Measurements from ENCODE around the gene LSAMP. TPM values are rescaled to one million over a fixed set of nuclear protein-coding genes. Genes with fewer than 3 reads are reported as not detected.

LSAMP gene
- total RNA-seq, 1 experiment from 2014 or later = 3.1 TPM

- TF ChIP-seq TCF7L2 (IDR thresholded peaks at IDR 0.05; ENCODE audit: low read depth, low read length) = no peak
- TF ChIP-seq CTCF (IDR thresholded peaks at IDR 0.05) = no peak
- TF ChIP-seq SIN3A (IDR thresholded peaks at IDR 0.05; ENCODE audit: borderline replicate concordance, insufficient read depth, low read depth, low read length) = no peak
- TF ChIP-seq REST (IDR thresholded peaks at IDR 0.05; ENCODE audit: insufficient read depth in 1 of 2, low read depth in 2 of 2, low read length in 1 of 2) = no peak
- no peak for TF ChIP-seq POLR2AphosphoS5 (IDR thresholded peaks at IDR 0.05; ENCODE audit: low read depth, low read length)
- Histone ChIP-seq H3K36me3 (ENCODE audit: control insufficient read depth, insufficient read depth, low read length) (no peaks in the 10 kb centered on the region), H3K27ac (ENCODE audit: low read length) (no peak overlapping the region), H3K9me3 (ENCODE audit: control insufficient read depth, insufficient read depth, low read depth, low read length) (no peaks in the 10 kb centered on the region), H3K27me3 (ENCODE audit: control insufficient read depth, insufficient read depth, low read length) (no peaks in the 10 kb centered on the region), H3K4me1 (ENCODE audit: control insufficient read depth, insufficient read depth, low read length) (no peaks in the 10 kb centered on the region), H3K4me3 (ENCODE audit: low read depth in 2 of 2, low read length in 2 of 2) (no peak overlapping the region)
- POLR2A ChIA-PET = no interaction called here
- intact Hi-C loops (cut with micrococcal nuclease; ENCODE audit: unreplicated experiment) = no loop called here
- in situ Hi-C loops (cut with HindIII; ENCODE audit: low pct_unique_long_range_greater_than_20kb, low sequenced_read_pairs) = no loop called here
- no peak for DNase-seq (ENCODE audit: low read depth, low spot score)
- ATAC-seq = no peak
- no TSS peak for BruUV-seq (replicated peaks)
- CTCF ChIA-PET = no interaction called here
These were observed 156.8 kb downstream of the LSAMP start for GRCh38 chr3:116288485-116288884.

- in situ Hi-C loops (cut with HindIII; ENCODE audit: low pct_unique_long_range_greater_than_20kb, low sequenced_read_pairs) (no loop called here), intact Hi-C loops (cut with micrococcal nuclease; ENCODE audit: unreplicated experiment) (no loop called here)
- CTCF ChIA-PET = no interaction called here
- no TSS peak for BruUV-seq (replicated peaks)
- Histone ChIP-seq H3K27ac (ENCODE audit: low read length) (no peak overlapping the region), H3K4me3 (ENCODE audit: low read depth in 2 of 2, low read length in 2 of 2) (no peak overlapping the region), H3K9me3 (ENCODE audit: control insufficient read depth, insufficient read depth, low read depth, low read length) (no peaks in the 10 kb centered on the region), H3K4me1 (ENCODE audit: control insufficient read depth, insufficient read depth, low read length) (no peaks in the 10 kb centered on the region), H3K36me3 (ENCODE audit: control insufficient read depth, insufficient read depth, low read length) (no peaks in the 10 kb centered on the region), H3K27me3 (ENCODE audit: control insufficient read depth, insufficient read depth, low read length) (no peaks in the 10 kb centered on the region)
- POLR2A ChIA-PET = no interaction called here
- TF ChIP-seq SIN3A (IDR thresholded peaks at IDR 0.05; ENCODE audit: borderline replicate concordance, insufficient read depth, low read depth, low read length) = no peak
- TF ChIP-seq POLR2AphosphoS5 (IDR thresholded peaks at IDR 0.05; ENCODE audit: low read depth, low read length) = no peak
- ATAC-seq (no peak), DNase-seq (ENCODE audit: low read depth, low spot score) (no peak)
These were observed 159.4 kb downstream of the LSAMP start for GRCh38 chr3:116285781-116286421.

GRCh38 chr3:116281313-116282143, 163.8 kb downstream of the LSAMP start:
- Histone ChIP-seq H3K27ac (ENCODE audit: low read length) (no peak overlapping the region), H3K36me3 (ENCODE audit: control insufficient read depth, insufficient read depth, low read length) (no peaks in the 10 kb centered on the region), H3K27me3 (ENCODE audit: control insufficient read depth, insufficient read depth, low read length) (no peaks in the 10 kb centered on the region), H3K9me3 (ENCODE audit: control insufficient read depth, insufficient read depth, low read depth, low read length) (no peaks in the 10 kb centered on the region), H3K4me1 (ENCODE audit: control insufficient read depth, insufficient read depth, low read length) (no peaks in the 10 kb centered on the region), H3K4me3 (ENCODE audit: low read depth in 2 of 2, low read length in 2 of 2) (no peak overlapping the region)
- TF ChIP-seq REST (IDR thresholded peaks at IDR 0.05; ENCODE audit: insufficient read depth in 1 of 2, low read depth in 2 of 2, low read length in 1 of 2) (no peak), TCF7L2 (IDR thresholded peaks at IDR 0.05; ENCODE audit: low read depth, low read length) (no peak), POLR2AphosphoS5 (IDR thresholded peaks at IDR 0.05; ENCODE audit: low read depth, low read length) (no peak), CTCF (IDR thresholded peaks at IDR 0.05) (no peak), SIN3A (IDR thresholded peaks at IDR 0.05; ENCODE audit: borderline replicate concordance, insufficient read depth, low read depth, low read length) (no peak)
- BruUV-seq (replicated peaks) = no TSS peak
- DNase-seq (ENCODE audit: low read depth, low spot score) = no peak
- in situ Hi-C loops (cut with HindIII; ENCODE audit: low pct_unique_long_range_greater_than_20kb, low sequenced_read_pairs) = no loop called here
- intact Hi-C loops (cut with micrococcal nuclease; ENCODE audit: unreplicated experiment) = no loop called here
- ChIA-PET POLR2A (no interaction called here), CTCF (no interaction called here)
- ATAC-seq = no peak
